IMR-90 (cell line): ENCODE measurements around the gene DPF3. TPM values are rescaled to one million over a fixed set of nuclear protein-coding genes. Genes with fewer than 3 reads are reported as not detected.

Source experiments
- ATAC-seq: fragments of 200-7000 bp; cut with Tn5 transposase; 2 replicates; pipeline ENCODE4 v1.9.1; 2020; ENCODE audit warnings: low read depth, mild to moderate bottlenecking, moderate library complexity
- BruUV-seq: library from RNA; stranded (reverse); fragments of 400-500 nt; replicated peaks from 2 replicates; lab custom pipeline; 2021; lab: Mats Ljungman, UMichigan
- CTCF ChIA-PET: fragments of 300-600 bp; formaldehyde crosslinking; extraction: SDS; loops from one replicate; lab custom pipeline; 2021; ENCODE audit warnings: antibody characterized with exemption; lab: Yijun Ruan, JAX
- POLR2A ChIA-PET: fragments of 300-600 bp; sonication (Branson Sonifier 250); formaldehyde crosslinking; loops from one replicate; lab custom pipeline; 2022; ENCODE audit warnings: antibody characterized with exemption; ENCODE audit not compliant: unreplicated experiment; lab: Charles Lee
- DNase-seq: peaks from one replicate; pipeline ENCODE4 v3.0.0; 2013
- H2AFZ ChIP-seq: replicated peaks from 2 replicates; pipeline ENCODE3; 2013; ENCODE audit warnings: low read length, mild to moderate bottlenecking; ENCODE audit not compliant: poor library complexity
- H2AK5ac ChIP-seq: 2 replicates; pipeline ENCODE4 v1.6.1; 2013; ENCODE audit warnings: low read depth, low read length, inconsistent platforms
- H2AK9ac ChIP-seq: replicated peaks from 2 replicates; pipeline ENCODE3; 2013; ENCODE audit warnings: mild to moderate bottlenecking, low read depth, low read length, moderate library complexity; ENCODE audit not compliant: poor library complexity
- H2BK120ac ChIP-seq: 2 replicates; pipeline ENCODE4 v1.6.1; 2013; ENCODE audit warnings: low read depth, low read length, inconsistent platforms
- H2BK15ac ChIP-seq: 3 replicates; pipeline ENCODE4 v1.6.1; 2013; ENCODE audit warnings: low read depth, low read length, inconsistent platforms
- H2BK20ac ChIP-seq: 2 replicates; pipeline ENCODE4 v1.6.1; 2013; ENCODE audit warnings: low read depth, mild to moderate bottlenecking, inconsistent platforms, low read length, moderate library complexity
- H2BK5ac ChIP-seq: 2 replicates; pipeline ENCODE4 v1.6.1; 2013; ENCODE audit warnings: mild to moderate bottlenecking, low read depth, low read length, inconsistent platforms; ENCODE audit not compliant: poor library complexity, severe bottlenecking
- H3K14ac ChIP-seq: replicated peaks from 2 replicates; pipeline ENCODE4 v1.6.1; 2013; ENCODE audit warnings: low read depth, low read length, inconsistent platforms
- H3K18ac ChIP-seq: 2 replicates; pipeline ENCODE4 v1.6.1; 2013; ENCODE audit warnings: low read depth, low read length, control low read depth
- H3K23ac ChIP-seq: 2 replicates; pipeline ENCODE4 v1.6.1; 2013; ENCODE audit warnings: low read depth, low read length, inconsistent platforms
- H3K27ac ChIP-seq: 2 replicates; pipeline ENCODE4 v1.5.1; 2013; ENCODE audit warnings: mild to moderate bottlenecking, control low read depth, low read length; ENCODE audit not compliant: insufficient read depth
- H3K27me3 ChIP-seq: 2 replicates; pipeline ENCODE4 v1.6.1; 2013; ENCODE audit warnings: low read length; ENCODE audit not compliant: control insufficient read depth, insufficient read depth
- H3K36me3 ChIP-seq: 2 replicates; pipeline ENCODE4 v1.6.1; 2013; ENCODE audit warnings: low read length, mixed read lengths; ENCODE audit not compliant: control insufficient read depth, insufficient read depth
- H3K4ac ChIP-seq: 2 replicates; pipeline ENCODE4 v1.6.1; 2013; ENCODE audit warnings: low read depth, low read length, inconsistent platforms
- H3K4me1 ChIP-seq: 2 replicates; pipeline ENCODE4 v1.6.1; 2013; ENCODE audit warnings: low read length, mixed read lengths; ENCODE audit not compliant: control insufficient read depth, insufficient read depth
- H3K4me2 ChIP-seq: 2 replicates; pipeline ENCODE4 v1.6.1; 2013; ENCODE audit warnings: low read depth, mild to moderate bottlenecking, control low read depth, low read length, moderate library complexity
- H3K4me3 ChIP-seq: 2 replicates; pipeline ENCODE4 v1.5.1; 2013; ENCODE audit warnings: low read depth, mild to moderate bottlenecking, control low read depth, low read length, moderate library complexity; ENCODE audit not compliant: insufficient read depth
- H3K56ac ChIP-seq: 2 replicates; pipeline ENCODE4 v1.6.1; 2013; ENCODE audit warnings: low read length, inconsistent platforms; ENCODE audit not compliant: insufficient read depth; ENCODE audit errors: extremely low read depth
- H3K79me1 ChIP-seq, 2 experiments: 2 replicates each; pipeline ENCODE4 v1.6.1; 2013; ENCODE audit warnings: low read length in 2 of 2, inconsistent platforms in 1 of 2, low read depth in 1 of 2
- H3K9ac ChIP-seq: 2 replicates; pipeline ENCODE4 v1.6.1; 2013; ENCODE audit warnings: low read depth, low read length, control low read depth
- H3K9me1 ChIP-seq: 2 replicates; pipeline ENCODE4 v1.6.1; 2013; ENCODE audit warnings: low read length, inconsistent platforms; ENCODE audit not compliant: insufficient read depth
- H3K9me3 ChIP-seq: 2 replicates; pipeline ENCODE4 v1.6.1; 2013; ENCODE audit warnings: low read length; ENCODE audit not compliant: control insufficient read depth, insufficient read depth
- H4K20me1 ChIP-seq: 2 replicates; pipeline ENCODE4 v1.6.1; 2013; ENCODE audit warnings: low read length, inconsistent platforms; ENCODE audit not compliant: insufficient read depth
- H4K5ac ChIP-seq: 2 replicates; pipeline ENCODE4 v1.6.1; 2013; ENCODE audit warnings: mild to moderate bottlenecking, low read depth, low read length, control low read depth
- H4K8ac ChIP-seq, 2 experiments: 2 replicates each; pipeline ENCODE4 v1.6.1; 2013; ENCODE audit warnings: low read depth in 2 of 2, low read length in 2 of 2, control low read depth in 1 of 2, inconsistent platforms in 1 of 2
- H4K91ac ChIP-seq: 2 replicates; pipeline ENCODE4 v1.6.1; 2013; ENCODE audit warnings: low read depth, low read length, inconsistent platforms; ENCODE audit not compliant: insufficient read depth
- CTCF ChIP-seq: conservative IDR thresholded peaks from 2 replicates; pipeline ENCODE4 v1.5.1; 2012; ENCODE audit warnings: mild to moderate bottlenecking, low read depth, low read length, improper control_type of control experiment
- ELK1 ChIP-seq: fragments of 150-350 bp; IDR thresholded peaks from 2 replicates; pipeline ENCODE4 v1.6.1; 2016; ENCODE audit warnings: low read depth, mild to moderate bottlenecking, low read length, moderate library complexity, borderline replicate concordance
- MAZ ChIP-seq: IDR thresholded peaks from 2 replicates; pipeline ENCODE4 v1.6.1; 2012; ENCODE audit warnings: low read depth, mild to moderate bottlenecking, low read length, improper control_type of control experiment, moderate library complexity, borderline replicate concordance
- MXI1 ChIP-seq: IDR thresholded peaks from 2 replicates; pipeline ENCODE4 v1.6.1; 2012; ENCODE audit warnings: low read depth, mild to moderate bottlenecking, low read length, moderate library complexity, borderline replicate concordance
- RCOR1 ChIP-seq: IDR thresholded peaks from 2 replicates; pipeline ENCODE4 v1.6.1; 2012; ENCODE audit warnings: mild to moderate bottlenecking, low read length, improper control_type of control experiment; ENCODE audit not compliant: insufficient replicate concordance
- RFX5 ChIP-seq: IDR thresholded peaks from 2 replicates; pipeline ENCODE4 v1.8.0; 2012; ENCODE audit warnings: low read depth, mild to moderate bottlenecking, low read length, moderate library complexity
- SMC3 ChIP-seq: fragments of 150-350 bp; IDR thresholded peaks from 2 replicates; pipeline ENCODE4 v1.6.1; 2016; ENCODE audit warnings: low read depth, mild to moderate bottlenecking, antibody characterized with exemption, low read length, moderate library complexity
- WGBS, 2 experiments: methylation state at CpG; one replicate each; pipeline versions ENCODE4 v1.1.5 to v1.1.7; 2013; ENCODE audit warnings: missing lambda C conversion rate in 2 of 2; ENCODE audit not compliant: insufficient read length in 1 of 2; ENCODE audit errors: extremely low coverage in 2 of 2; 5-methylcytosine and 5-hydroxymethylcytosine counted together
- dilution Hi-C: fragments of 300-500 bp; cut with HindIII; formaldehyde crosslinking; loops from one replicate; pipeline ENCODE4 v1.14.3; 2018; ENCODE audit warnings: low sequenced_read_pairs; ENCODE audit not compliant: unreplicated experiment
- in situ Hi-C: fragments of 300-500 bp; cut with MboI; formaldehyde crosslinking; loops from 3 replicates; pipeline ENCODE4 v1.14.3; 2019; ENCODE audit warnings: low sequenced_read_pairs, inconsistent platforms, mixed read lengths
- intact Hi-C: fragments of 100-400 bp; cut with micrococcal nuclease; formaldehyde crosslinking; loops from 2 replicates; pipeline ENCODE4 v1.10.0; 2022
- polyA plus RNA-seq, 3 experiments: library from polyadenylated mRNA; depleted of rRNA; stranded (reverse); fragments of >200 nt; gene quantifications; 2 replicates each; pipeline ENCODE4 v1.2.3, GENCODE V29; 2012; ENCODE audit warnings: low replicate concordance in 1 of 3
- total RNA-seq: library from RNA; depleted of rRNA; stranded (reverse); fragments of >200 nt; gene quantifications from 2 replicates; pipeline ENCODE4 v1.2.3, GENCODE V29; 2012

The DPF3 gene
- total and polyA plus RNA-seq, 2 of the 4 experiments (the other 2 are of a cell fraction), result 30.5 to 32.8 TPM

GRCh38 chr14:72742118-72742837, 151.6 kb downstream of the DPF3 start (continued):
- TF ChIP-seq CTCF, result no peak

GRCh38 chr14:72741826-72742117, 152.1 kb downstream of the DPF3 start:
- Histone ChIP-seq H3K79me1 (peaks cover 3 to 31% of the 10 kb centered on the region in 2 experiments; a peak in 2 of 4 replicates), H4K5ac (no peak overlapping the region), H4K8ac (no peak overlapping the region), H3K4me1 (peaks cover 30% of the 10 kb centered on the region), H4K91ac (no peak overlapping the region), H3K18ac (no peak overlapping the region), H3K14ac (no peak overlapping the region), H2AFZ (no peak overlapping the region), H3K9ac (no peak overlapping the region), H3K9me3 (no peaks in the 10 kb centered on the region), H2AK9ac (peak overlapping the region; percentile 12), H3K23ac (no peak overlapping the region), H4K20me1 (no peaks in the 10 kb centered on the region), H2BK15ac (peak overlapping the region; percentile 10; the same call in 1 of the 3 replicates), H3K4me3 (no peak overlapping the region), H3K9me1 (peaks cover 28% of the 10 kb centered on the region), H2BK20ac (0 out of 2 replicates have a peak overlapping the region, but pooled peaks have one; percentile 9), H3K27me3 (no peaks in the 10 kb centered on the region), H2AK5ac (peak overlapping the region; percentile 39), H2BK5ac (no peak overlapping the region), H3K4ac (no peak overlapping the region), H3K36me3 (0 out of 2 replicates have a peak, but pooled peaks cover 2% of the 10 kb centered on the region), H2BK120ac (no peak overlapping the region), H3K27ac (no peak overlapping the region), H3K4me2 (no peak overlapping the region), H3K56ac (no peak overlapping the region)
- no TSS peak for BruUV-seq
- in situ Hi-C loops (no loop called here), intact Hi-C loops (no loop called here), dilution Hi-C loops (no loop called here)
- ATAC-seq, result no peak
- CTCF ChIA-PET, result no interaction called here
- TF ChIP-seq RFX5 (no peak), RCOR1 (no peak), ELK1 (no peak), CTCF (no peak), MAZ (no peak), SMC3 (no peak), MXI1 (no peak)
- WGBS, 2 experiments, result 88% methylated on average over 6 of the region's 8 CpGs; no CpG with 5 or more reads in 1 of the 2 experiments
- POLR2A ChIA-PET, result no interaction called here
- no peak for DNase-seq
